Measurements from ENCODE around the gene RFX2. TPM values are rescaled to one million over a fixed set of nuclear protein-coding genes. Genes with fewer than 3 reads are reported as not detected.
A peak's percentile ranks its signal among the peaks of the same experiment; 100 is the strongest.

Gene RFX2
- total RNA-seq, 6 experiments from 2014 or later = 1.6 to 2.9 (median 1.9) TPM

DNA sequence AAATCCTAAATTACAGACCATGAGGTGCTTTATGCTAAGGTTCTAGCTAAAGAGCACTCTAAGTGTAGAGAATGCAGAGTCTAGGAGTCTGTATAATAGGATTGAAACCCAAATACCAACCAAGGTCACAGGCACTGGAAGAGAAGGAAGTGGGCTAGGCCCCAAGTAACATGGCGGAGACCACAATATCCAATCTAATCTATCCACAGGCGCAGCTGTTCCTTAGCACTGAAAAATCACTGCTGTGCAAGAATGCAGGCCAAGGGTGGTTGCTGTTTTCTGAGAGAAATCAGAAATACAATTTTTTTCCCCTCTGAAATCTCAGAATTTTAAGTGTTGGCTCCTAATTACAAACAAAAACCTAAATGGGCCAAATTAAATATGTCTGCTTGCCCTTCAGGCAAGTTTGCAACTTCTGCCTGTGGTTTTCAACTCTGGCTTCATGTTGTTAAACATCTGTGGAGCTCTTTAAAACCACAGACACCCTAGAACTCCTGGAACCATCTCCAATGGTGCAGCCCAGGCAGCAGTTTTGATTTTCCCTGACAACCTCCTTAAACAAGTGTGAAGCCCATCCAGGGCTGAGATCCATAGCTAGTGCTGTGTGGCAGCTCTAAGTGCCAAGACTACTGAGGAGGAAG is 138.5 kb downstream of the RFX2 start:
- no peak for DNase-seq
- intact Hi-C loops (cut with DNase I) = no loop called here
- no peak for ATAC-seq
- no peak overlapping the region for H3K4me3 ChIP-seq
- peaks cover 0 to 42% (median 14%) of the 10 kb centered on the region in 4 donors for H3K4me1 ChIP-seq
- no peak overlapping the region for H3K27ac ChIP-seq
- H3K27me3 ChIP-seq = no peaks in the 10 kb centered on the region
- no peak for TF ChIP-seq POLR2A (IDR thresholded peaks at IDR 0.05)
- WGBS (ENCODE audit: insufficient coverage, low coverage, low lambda C conversion rate, missing lambda C conversion rate) = 80% methylated on average over 2 of the region's 2 CpGs
- no peaks in the 10 kb centered on the region for H3K36me3 ChIP-seq
- no peaks in the 10 kb centered on the region for H3K9me3 ChIP-seq

DNA sequence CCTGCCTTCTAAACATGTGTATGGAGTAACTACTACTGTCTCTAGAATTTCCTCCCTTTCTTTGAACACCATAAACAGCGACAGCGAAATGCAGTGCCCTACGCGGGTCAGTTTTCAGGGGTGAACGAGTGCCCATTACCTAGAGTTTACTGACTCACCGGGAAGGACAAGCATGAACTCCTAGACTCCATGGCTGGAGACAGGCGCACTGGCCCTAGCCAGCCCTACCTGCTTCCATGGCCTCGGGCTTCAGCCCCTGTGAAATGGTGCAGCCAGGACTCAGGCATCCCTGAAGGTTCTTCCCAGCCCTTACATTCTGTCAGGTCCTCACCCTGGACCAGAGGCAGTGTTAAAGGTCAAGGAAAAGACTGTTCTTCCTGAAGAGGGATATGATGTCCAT is 140.8 kb downstream of the RFX2 start:
- DNase-seq (no peak), ATAC-seq (no peak)
- intact Hi-C loops (cut with DNase I) = loop anchor here in 1 of 2 donors (10.0 kb wide), 1 partner anchor 165 kb away; the partner anchor contains the start of gene NRTN
- TF ChIP-seq POLR2A (IDR thresholded peaks at IDR 0.05) = no peak
- TF ChIP-seq CTCF (IDR thresholded peaks at IDR 0.05) = no peak
- no peaks in the 10 kb centered on the region for H3K36me3 ChIP-seq
- peaks cover 0 to 24% (median 8%) of the 10 kb centered on the region in 4 donors for H3K4me1 ChIP-seq
- peak overlapping the region in 1 of 3 donors; percentile 93 for H3K27ac ChIP-seq
- H3K4me3 ChIP-seq = no peak overlapping the region
- H3K9me3 ChIP-seq = no peaks in the 10 kb centered on the region
- 90% methylated on average over 6 of the region's 8 CpGs for WGBS (ENCODE audit: insufficient coverage, low coverage, low lambda C conversion rate, missing lambda C conversion rate)
- no peaks in the 10 kb centered on the region for H3K27me3 ChIP-seq

DNA sequence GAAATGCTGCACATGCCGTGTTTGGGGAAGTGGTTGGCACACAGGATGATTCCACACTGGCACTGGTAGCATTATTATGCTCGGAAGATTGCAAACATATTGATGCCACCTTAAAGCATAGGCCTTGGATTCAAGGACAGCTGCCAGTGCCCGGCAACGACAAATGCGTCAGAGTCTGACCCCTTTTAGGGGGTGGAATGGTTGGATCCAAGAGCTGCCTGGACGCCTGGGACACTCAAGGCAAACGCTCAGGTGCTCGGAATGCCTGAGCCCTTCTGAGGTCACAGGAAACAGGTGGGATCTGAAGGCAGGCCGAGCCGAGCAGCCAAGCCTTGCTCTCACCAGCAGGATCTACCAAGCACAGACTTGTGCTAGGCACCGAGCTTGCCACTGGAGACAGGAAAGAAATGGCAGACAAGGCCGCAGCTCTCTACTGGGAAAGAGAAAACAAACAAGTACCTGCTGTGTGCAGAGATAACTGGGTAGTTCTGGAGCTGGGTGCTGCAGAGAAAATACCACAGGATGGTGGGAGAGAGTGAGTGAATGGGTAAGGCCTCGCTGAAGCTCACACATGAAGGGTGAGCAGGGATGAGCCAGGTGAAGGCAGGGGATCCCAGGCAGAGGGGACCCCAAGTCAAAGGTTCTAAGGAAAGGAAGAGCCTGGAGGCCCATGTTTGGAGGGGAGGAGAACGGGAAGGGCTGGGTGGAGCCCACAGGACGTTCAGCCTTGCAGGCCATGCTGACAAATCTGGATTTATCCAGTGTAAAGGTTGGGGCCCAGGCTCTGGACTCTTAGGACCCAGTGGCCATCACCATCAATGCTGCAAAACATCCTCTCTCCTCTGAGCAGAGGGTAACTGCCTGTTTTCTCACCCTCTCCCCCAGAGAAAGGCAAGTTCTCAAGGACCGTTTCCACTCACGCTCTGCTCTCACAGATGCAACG is 141.6 kb downstream of the RFX2 start:
- Histone ChIP-seq H3K4me3 (no peak overlapping the region), H3K36me3 (no peaks in the 10 kb centered on the region), H3K4me1 (peaks cover 0 to 24% (median 8%) of the 10 kb centered on the region in 4 donors), H3K9me3 (no peaks in the 10 kb centered on the region), H3K27ac (peak overlapping the region; percentile 73 to 98 (median 93)), H3K27me3 (no peaks in the 10 kb centered on the region)
- peak; percentile 5 to 54 (median 26) for ATAC-seq
- DNase-seq = no peak
- no peak for TF ChIP-seq POLR2A (IDR thresholded peaks at IDR 0.05)
- no peak for TF ChIP-seq CTCF (IDR thresholded peaks at IDR 0.05)
- intact Hi-C loops (cut with DNase I) = loop anchor here in 1 of 2 donors (10.0 kb wide), 1 partner anchor 164 kb away; the partner anchor contains the start of gene NRTN
- 67% methylated on average over 11 of the region's 18 CpGs for WGBS (ENCODE audit: insufficient coverage, low coverage, low lambda C conversion rate, missing lambda C conversion rate)

GRCh38 chr19:5967994-5968430 is 142.3 kb downstream of the RFX2 start:
- peak in 1 of 3 donors; percentile 76 for DNase-seq
- peak; percentile 82 to 94 (median 86) for ATAC-seq
- Histone ChIP-seq H3K27me3 (no peaks in the 10 kb centered on the region), H3K36me3 (no peaks in the 10 kb centered on the region), H3K4me1 (peaks cover 0 to 31% (median 12%) of the 10 kb centered on the region in 4 donors), H3K27ac (peak overlapping the region; percentile 73 to 98 (median 93)), H3K9me3 (no peaks in the 10 kb centered on the region), H3K4me3 (no peak overlapping the region)
- WGBS (ENCODE audit: insufficient coverage, low coverage, low lambda C conversion rate, missing lambda C conversion rate) = 0% methylated on average over 10 of the region's 10 CpGs
- intact Hi-C loops (cut with DNase I) = loop anchor here in 1 of 2 donors (10.0 kb wide), 1 partner anchor 163 kb away; the partner anchor contains the start of gene NRTN
- TF ChIP-seq POLR2A (IDR thresholded peaks at IDR 0.05) (no peak), CTCF (IDR thresholded peaks at IDR 0.05) (peak; percentile 81 to 94 (median 91))

Measured in right lobe of liver (tissue), 6 donors.